Esophagus squamous epithelium (tissue), 5 donors: ENCODE data around the gene LIMA1. TPM values are rescaled to one million over a fixed set of nuclear protein-coding genes. Genes with fewer than 3 reads are reported as not detected.

Experiments
- DNase-seq: peaks from one replicate; lab custom pipeline; 2025; lab: John Stamatoyannopoulos, UW
- H3K27ac ChIP-seq, 4 donors: fragments of 200-600 bp; sonication (generic); one replicate each; pipeline ENCODE4 v1.5.1; 2016 to 2019; ENCODE audit warnings: mild to moderate bottlenecking in 1 of 4
- H3K27me3 ChIP-seq, 4 donors: fragments of 200-600 bp; sonication (generic); 1 replicate in 3 of 4; 2 replicates in 1 of 4; pipeline versions ENCODE4 v1.5.1 to v1.6.0; 2017 to 2021; ENCODE audit warnings: antibody characterized with exemption in 1 of 4
- H3K36me3 ChIP-seq, 3 donors: fragments of 200-600 bp; sonication (generic); one replicate each; pipeline ENCODE4 v1.5.1; 2016 to 2019
- H3K4me1 ChIP-seq, 3 donors: fragments of 200-600 bp; sonication (generic); one replicate each; pipeline ENCODE4 v1.5.1; 2017 to 2019
- H3K4me3 ChIP-seq, 4 donors: fragments of 200-600 bp; sonication (generic); 1 replicate in 3 of 4; 2 replicates in 1 of 4; pipeline ENCODE4 v1.5.1; 2016 to 2019; ENCODE audit warnings: mild to moderate bottlenecking in 2 of 4, moderate library complexity in 1 of 4
- H3K9me3 ChIP-seq, 3 donors: fragments of 200-600 bp; sonication (generic); one replicate each; pipeline ENCODE4 v1.5.1; 2016 to 2019
- POLR2A ChIP-seq, 4 donors: fragments of 450-650 bp; IDR thresholded peaks; one replicate each; pipeline ENCODE4 v1.6.1; 2017; ENCODE audit warnings: antibody characterized with exemption in 4 of 4, mild to moderate bottlenecking in 4 of 4, moderate library complexity in 3 of 4
- WGBS, 2 donors: methylation state at CpG; one replicate each; pipeline ENCODE4 v1.1.5; 2018; 5-methylcytosine and 5-hydroxymethylcytosine counted together
- intact Hi-C: fragments of 100-400 bp; cut with DNase I; formaldehyde crosslinking; loops from one replicate; pipeline ENCODE4 v1.15.0; 2022
- total RNA-seq, 4 donors: library from RNA; depleted of rRNA; stranded (reverse); fragments of >200 nt; gene quantifications; one replicate each; pipeline ENCODE4 v1.1.0, GENCODE V29; 2016
- TF ChIP-seq, protein P1 (sequence below), 6 experiments: fragments of 450-650 bp in 4 of 6; fragments of 200-600 bp in 2 of 6; sonication (generic) in 2 of 6; IDR thresholded peaks; one replicate each; pipeline ENCODE4 v1.5.1; 2016 to 2019; ENCODE audit warnings: antibody characterized with exemption in 6 of 6, mild to moderate bottlenecking in 4 of 6, moderate library complexity in 4 of 6
- donor health status: DM: yes; HTN: yes; CAD: no.

LIMA1 gene
- total RNA-seq, 4 donors from 2014 or later, result 48.0 to 70.0 (median 62.7) TPM

- peak overlapping the region; percentile 80 to 93 (median 86) for H3K27ac ChIP-seq
- H3K36me3 ChIP-seq, result peaks cover 0 to 9% (median 0%) of the 10 kb centered on the region in 3 donors
- H3K9me3 ChIP-seq, result no peaks in the 10 kb centered on the region
- H3K4me1 ChIP-seq, result peaks cover 15 to 83% (median 48%) of the 10 kb centered on the region in 3 donors
- no peak for DNase-seq
- no peak overlapping the region for H3K4me3 ChIP-seq
- no peaks in the 10 kb centered on the region for H3K27me3 ChIP-seq
- 34 to 44% methylated on average over 7 of the region's 7 CpGs for WGBS, 2 donors
- intact Hi-C loops, result no loop called here
- no peak for TF ChIP-seq POLR2A (IDR thresholded peaks at IDR 0.05)
- TF ChIP-seq, protein P1, sequence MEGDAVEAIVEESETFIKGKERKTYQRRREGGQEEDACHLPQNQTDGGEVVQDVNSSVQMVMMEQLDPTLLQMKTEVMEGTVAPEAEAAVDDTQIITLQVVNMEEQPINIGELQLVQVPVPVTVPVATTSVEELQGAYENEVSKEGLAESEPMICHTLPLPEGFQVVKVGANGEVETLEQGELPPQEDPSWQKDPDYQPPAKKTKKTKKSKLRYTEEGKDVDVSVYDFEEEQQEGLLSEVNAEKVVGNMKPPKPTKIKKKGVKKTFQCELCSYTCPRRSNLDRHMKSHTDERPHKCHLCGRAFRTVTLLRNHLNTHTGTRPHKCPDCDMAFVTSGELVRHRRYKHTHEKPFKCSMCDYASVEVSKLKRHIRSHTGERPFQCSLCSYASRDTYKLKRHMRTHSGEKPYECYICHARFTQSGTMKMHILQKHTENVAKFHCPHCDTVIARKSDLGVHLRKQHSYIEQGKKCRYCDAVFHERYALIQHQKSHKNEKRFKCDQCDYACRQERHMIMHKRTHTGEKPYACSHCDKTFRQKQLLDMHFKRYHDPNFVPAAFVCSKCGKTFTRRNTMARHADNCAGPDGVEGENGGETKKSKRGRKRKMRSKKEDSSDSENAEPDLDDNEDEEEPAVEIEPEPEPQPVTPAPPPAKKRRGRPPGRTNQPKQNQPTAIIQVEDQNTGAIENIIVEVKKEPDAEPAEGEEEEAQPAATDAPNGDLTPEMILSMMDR (IDR thresholded peaks at IDR 0.05), result no peak
Measured at GRCh38 chr12:50246197-50246865, 37.0 kb downstream of the LIMA1 start.

- H3K36me3 ChIP-seq, result peaks cover 0 to 9% (median 0%) of the 10 kb centered on the region in 3 donors
- 56 to 74% methylated on average over 1 of the region's 1 CpG for WGBS, 2 donors
- H3K4me1 ChIP-seq, result peaks cover 15 to 80% (median 38%) of the 10 kb centered on the region in 3 donors
- H3K27ac ChIP-seq, result peak overlapping the region in 3 of 4 donors; percentile 75 to 89 (median 85)
- intact Hi-C loops, result no loop called here
- no peaks in the 10 kb centered on the region for H3K27me3 ChIP-seq
- H3K9me3 ChIP-seq, result no peaks in the 10 kb centered on the region
- H3K4me3 ChIP-seq, result no peak overlapping the region
- DNase-seq, result no peak
- TF ChIP-seq, protein P1 (IDR thresholded peaks at IDR 0.05), result no peak
- no peak for TF ChIP-seq POLR2A (IDR thresholded peaks at IDR 0.05)
Measured at GRCh38 chr12:50243507-50243906, 39.8 kb downstream of the LIMA1 start.

DNA sequence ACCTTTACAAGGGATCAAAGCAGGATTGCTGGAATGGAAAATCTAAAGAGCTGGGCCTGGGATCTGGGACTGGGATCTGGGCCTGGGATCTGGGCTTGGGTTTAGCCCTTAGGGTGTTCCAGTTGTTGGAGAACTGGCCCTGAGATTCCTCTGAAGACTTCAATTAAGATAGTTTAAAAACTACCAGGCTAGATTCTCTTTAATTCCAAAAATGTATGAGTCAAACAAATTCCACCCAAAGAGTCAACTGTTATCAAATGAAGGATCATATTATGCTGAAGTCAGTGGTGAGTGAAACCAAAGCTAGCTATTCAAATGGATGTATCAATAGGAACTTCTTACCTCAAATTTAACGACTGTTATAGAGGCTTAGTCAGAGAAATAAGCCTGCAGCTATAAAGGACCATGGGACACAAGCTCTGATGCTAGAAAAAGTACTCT lies 40.5 kb downstream of the LIMA1 start:
- intact Hi-C loops, result no loop called here
- H3K36me3 ChIP-seq, result peaks cover 0 to 9% (median 0%) of the 10 kb centered on the region in 3 donors
- peak overlapping the region; percentile 65 to 89 (median 80) for H3K27ac ChIP-seq
- H3K9me3 ChIP-seq, result no peaks in the 10 kb centered on the region
- DNase-seq, result no peak
- H3K4me1 ChIP-seq, result peaks cover 15 to 73% (median 34%) of the 10 kb centered on the region in 3 donors
- TF ChIP-seq POLR2A (IDR thresholded peaks at IDR 0.05), result no peak
- TF ChIP-seq, protein P1 (IDR thresholded peaks at IDR 0.05), result no peak
- H3K27me3 ChIP-seq, result no peaks in the 10 kb centered on the region
- H3K4me3 ChIP-seq, result no peak overlapping the region
- 16 to 31% methylated on average over 1 of the region's 1 CpG for WGBS, 2 donors

DNA sequence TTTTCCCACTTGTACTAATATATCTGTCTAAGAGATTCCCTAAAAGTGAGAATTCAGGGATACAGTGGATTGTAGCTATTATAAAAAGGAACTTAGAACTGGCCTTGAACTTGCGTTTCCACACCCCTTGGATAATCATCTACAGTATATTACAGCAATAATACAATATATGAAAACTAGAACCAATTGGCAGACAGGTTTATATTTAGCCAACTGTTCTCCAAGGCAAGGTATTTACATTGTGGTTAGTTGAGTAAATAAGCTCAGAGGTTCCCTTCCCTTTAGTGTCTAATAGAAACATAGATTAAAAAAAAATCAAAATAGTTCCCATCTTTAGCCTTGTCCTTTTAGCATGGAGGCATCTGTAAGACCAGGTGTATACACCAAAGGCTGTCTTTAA lies 42.1 kb downstream of the LIMA1 start:
- Histone ChIP-seq H3K4me1 (peaks cover 7 to 57% (median 19%) of the 10 kb centered on the region in 3 donors), H3K27ac (peak overlapping the region in 3 of 4 donors; percentile 75 to 85 (median 79)), H3K27me3 (no peaks in the 10 kb centered on the region), H3K36me3 (peaks cover 0 to 16% (median 0%) of the 10 kb centered on the region in 3 donors), H3K4me3 (no peak overlapping the region), H3K9me3 (no peaks in the 10 kb centered on the region)
- intact Hi-C loops, result no loop called here
- DNase-seq, result no peak
- WGBS, 2 donors, result 68 to 76% methylated on average over 1 of the region's 1 CpG
- TF ChIP-seq POLR2A (IDR thresholded peaks at IDR 0.05), result no peak
- TF ChIP-seq, protein P1 (IDR thresholded peaks at IDR 0.05), result no peak

DNA sequence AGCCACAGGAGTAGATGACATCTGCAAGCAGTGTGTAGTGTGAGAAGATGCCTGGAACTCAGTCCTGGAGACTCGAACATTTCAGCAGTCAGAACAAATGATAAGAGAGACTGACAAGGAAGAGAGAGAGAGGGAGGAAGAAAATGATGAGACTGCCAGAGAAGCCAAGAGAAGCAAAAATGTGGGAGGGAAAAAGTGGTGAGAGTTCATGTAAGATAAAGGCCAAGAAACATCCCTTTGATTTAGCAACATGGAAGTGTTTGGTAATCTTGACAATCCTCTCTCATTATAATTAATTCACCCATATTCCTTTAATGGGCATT lies 42.6 kb downstream of the LIMA1 start:
- peaks cover 3 to 52% (median 14%) of the 10 kb centered on the region in 3 donors for H3K4me1 ChIP-seq
- WGBS, 2 donors, result 38 to 75% methylated on average over 1 of the region's 1 CpG

More for the DNA sequence above, 42.6 kb downstream of the LIMA1 start:
- TF ChIP-seq, protein P1 (IDR thresholded peaks at IDR 0.05), result no peak
- intact Hi-C loops, result no loop called here
- DNase-seq, result no peak
- no peaks in the 10 kb centered on the region for H3K27me3 ChIP-seq
- peaks cover 0 to 16% (median 0%) of the 10 kb centered on the region in 3 donors for H3K36me3 ChIP-seq
- H3K9me3 ChIP-seq, result no peaks in the 10 kb centered on the region
- peak overlapping the region in 3 of 4 donors; percentile 75 to 85 (median 79) for H3K27ac ChIP-seq
- H3K4me3 ChIP-seq, result no peak overlapping the region
